ENCODE results near the gene STK33. TPM values are rescaled to one million over a fixed set of nuclear protein-coding genes. Genes with fewer than 3 reads are reported as not detected.

The STK33 gene
- total RNA-seq, 3 donors from 2014 or later = 1.1 to 1.5 (median 1.4) TPM

DNA sequence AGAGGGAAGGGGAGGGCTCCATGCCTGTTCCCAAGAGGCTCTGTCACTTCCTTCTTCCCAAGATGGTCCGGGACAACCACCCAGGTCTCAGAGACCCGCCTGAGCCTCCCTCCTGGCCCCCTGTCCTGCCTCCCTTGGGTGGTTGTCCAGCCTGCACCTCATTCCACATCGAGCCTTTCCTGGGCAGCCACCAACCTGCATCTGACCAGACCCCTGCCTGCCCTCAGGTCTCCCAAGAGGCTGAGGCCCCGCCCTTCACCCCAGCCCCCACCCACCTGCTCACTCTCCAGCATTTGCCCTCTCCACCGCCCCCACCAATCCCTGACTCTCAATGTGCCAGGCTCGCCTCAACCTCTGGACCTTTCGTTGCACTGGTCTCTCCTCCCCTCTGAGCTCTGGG lies 232.8 kb downstream of the STK33 start:
- H3K36me3 Mint-ChIP-seq (ENCODE audit: insufficient read depth) = no peaks in the 10 kb centered on the region
- DNase-seq (no peak), ATAC-seq (no peak)
- no peaks in the 10 kb centered on the region for H3K27me3 Mint-ChIP-seq (ENCODE audit: low read depth)
- H3K4me1 Mint-ChIP-seq (ENCODE audit: low read depth) = no peaks in the 10 kb centered on the region
- no peak overlapping the region for H3K4me3 Mint-ChIP-seq
- no peaks in the 10 kb centered on the region for H3K9me3 Mint-ChIP-seq

DNA sequence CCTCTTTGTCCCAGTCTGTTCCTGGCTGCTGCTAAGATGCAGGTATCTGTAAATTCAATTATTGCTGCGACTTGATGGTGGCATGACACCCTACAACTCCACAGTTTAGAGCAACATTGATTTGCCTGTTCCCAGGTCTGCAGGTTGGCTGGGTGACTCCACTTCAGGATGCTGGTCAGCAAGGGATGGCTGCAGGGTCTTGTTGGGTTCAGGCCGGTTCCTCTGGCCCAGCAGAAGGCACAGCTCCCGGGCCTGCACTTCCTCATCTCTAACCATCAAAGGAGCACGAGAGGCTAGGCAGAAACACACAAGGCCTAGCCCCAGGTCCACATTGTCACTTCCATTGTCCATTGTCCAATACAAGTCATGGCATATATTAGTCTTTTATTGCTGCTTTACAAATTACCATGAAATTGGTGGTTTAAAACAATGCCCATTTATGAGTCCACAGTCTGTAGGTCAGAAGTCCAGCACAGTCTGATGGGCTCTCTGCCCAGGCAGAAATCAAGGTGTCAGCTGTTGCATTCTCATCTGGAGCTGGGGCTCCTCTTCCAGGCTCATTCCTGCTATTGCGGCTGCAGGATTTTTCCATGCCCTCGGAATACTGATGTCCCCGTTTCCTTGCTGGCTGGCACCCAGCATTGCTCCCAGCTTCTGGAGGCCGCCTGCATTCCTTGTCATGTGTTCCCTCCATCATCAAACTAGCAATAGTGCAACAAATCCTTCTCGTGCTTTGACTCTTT lies 233.8 kb downstream of the STK33 start:
- Mint-ChIP-seq H3K9me3 (no peaks in the 10 kb centered on the region), H3K4me1 (ENCODE audit: low read depth) (no peaks in the 10 kb centered on the region), H3K36me3 (ENCODE audit: insufficient read depth) (no peaks in the 10 kb centered on the region), H3K27me3 (ENCODE audit: low read depth) (peaks cover 2% of the 10 kb centered on the region), H3K4me3 (no peak overlapping the region)
- DNase-seq (no peak), ATAC-seq (no peak)

DNA sequence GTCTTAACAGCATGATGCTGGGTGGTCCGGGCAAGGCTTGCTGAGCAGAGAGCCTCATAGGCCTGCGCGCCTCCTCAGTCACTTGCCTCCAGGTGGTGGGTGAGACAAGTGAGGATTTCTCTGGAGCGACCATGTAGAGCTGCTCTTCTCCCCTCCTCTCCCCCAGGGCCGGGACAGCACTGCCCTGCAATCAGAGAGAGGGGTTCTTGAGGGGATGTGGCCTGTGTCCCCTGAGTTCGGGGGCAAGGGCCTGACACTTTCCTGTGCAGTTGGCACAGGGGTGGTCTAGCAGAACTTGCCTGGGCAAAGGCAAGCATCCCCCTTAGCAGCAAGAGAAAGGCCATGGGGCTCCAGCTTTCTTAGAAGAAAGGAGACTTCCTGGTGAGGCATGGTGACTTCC lies 234.5 kb downstream of the STK33 start:
- Mint-ChIP-seq H3K36me3 (ENCODE audit: insufficient read depth) (no peaks in the 10 kb centered on the region), H3K27me3 (ENCODE audit: low read depth) (peaks cover 5% of the 10 kb centered on the region)

DNA sequence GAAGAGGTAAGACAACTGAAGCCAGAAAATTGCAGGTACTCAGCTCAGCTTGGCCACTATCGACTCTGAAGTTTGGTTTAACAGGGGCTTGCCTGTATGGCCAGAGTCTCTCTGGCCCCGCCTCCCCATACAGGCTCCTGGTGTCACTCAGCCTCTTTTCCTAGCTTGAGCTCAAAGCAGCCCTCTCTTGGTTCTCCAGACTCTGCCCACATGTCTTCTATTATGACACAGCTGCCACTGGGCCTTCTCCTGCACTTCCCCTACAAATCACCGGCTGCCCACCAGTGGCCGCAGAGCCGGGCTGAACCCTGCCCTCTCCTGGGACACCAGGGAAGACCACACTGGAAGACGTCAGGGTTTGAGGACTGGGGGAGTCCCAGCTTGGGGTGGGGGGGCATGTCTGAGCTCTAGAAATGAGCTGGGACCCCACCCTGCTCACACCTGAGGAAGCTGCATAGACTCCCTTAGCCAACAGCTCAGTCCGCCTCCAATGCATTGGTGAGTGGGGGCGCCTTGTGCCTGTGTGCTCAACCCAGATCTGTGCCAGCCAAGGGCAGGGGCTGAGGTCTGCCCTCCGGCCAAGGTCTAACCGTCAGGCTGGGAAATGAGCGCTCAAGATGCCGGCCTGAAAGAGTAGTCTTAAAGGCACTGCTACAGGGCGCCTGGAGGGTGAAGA lies 236.0 kb downstream of the STK33 start:
- Mint-ChIP-seq H3K9me3 (no peaks in the 10 kb centered on the region), H3K27me3 (ENCODE audit: low read depth) (peaks cover 10% of the 10 kb centered on the region), H3K4me3 (no peak overlapping the region), H3K4me1 (ENCODE audit: low read depth) (no peaks in the 10 kb centered on the region), H3K36me3 (ENCODE audit: insufficient read depth) (no peaks in the 10 kb centered on the region)
- ATAC-seq (no peak), DNase-seq (no peak)

More for the DNA sequence above, 234.5 kb downstream of the STK33 start:
- H3K4me3 Mint-ChIP-seq = no peak overlapping the region
- H3K9me3 Mint-ChIP-seq = no peaks in the 10 kb centered on the region
- H3K4me1 Mint-ChIP-seq (ENCODE audit: low read depth) = no peaks in the 10 kb centered on the region
- ATAC-seq = no peak
- DNase-seq = no peak

DNA sequence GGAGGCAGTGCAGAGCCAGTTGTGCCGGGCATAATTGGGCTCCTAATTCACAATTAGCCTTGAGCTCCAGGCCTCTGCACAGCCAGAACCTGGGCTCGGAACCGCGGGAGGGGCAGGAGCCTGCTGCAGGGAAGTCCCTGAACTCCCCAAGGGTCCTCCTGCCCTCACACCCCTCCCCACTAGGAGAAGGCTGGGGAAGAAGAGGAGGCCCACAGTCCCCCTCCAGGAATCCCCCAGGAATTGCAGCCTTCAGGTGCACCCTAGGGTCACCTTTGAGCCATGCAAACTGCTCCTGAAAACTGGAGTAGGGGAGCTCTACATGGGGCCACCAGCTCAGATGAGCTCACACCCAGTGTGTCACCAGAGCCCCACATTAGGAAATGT lies 236.5 kb downstream of the STK33 start:
- ATAC-seq = no peak
- Mint-ChIP-seq H3K36me3 (ENCODE audit: insufficient read depth) (no peaks in the 10 kb centered on the region), H3K27me3 (ENCODE audit: low read depth) (peaks cover 10% of the 10 kb centered on the region), H3K9me3 (no peaks in the 10 kb centered on the region), H3K4me3 (no peak overlapping the region), H3K4me1 (ENCODE audit: low read depth) (no peaks in the 10 kb centered on the region)
- no peak for DNase-seq

DNA sequence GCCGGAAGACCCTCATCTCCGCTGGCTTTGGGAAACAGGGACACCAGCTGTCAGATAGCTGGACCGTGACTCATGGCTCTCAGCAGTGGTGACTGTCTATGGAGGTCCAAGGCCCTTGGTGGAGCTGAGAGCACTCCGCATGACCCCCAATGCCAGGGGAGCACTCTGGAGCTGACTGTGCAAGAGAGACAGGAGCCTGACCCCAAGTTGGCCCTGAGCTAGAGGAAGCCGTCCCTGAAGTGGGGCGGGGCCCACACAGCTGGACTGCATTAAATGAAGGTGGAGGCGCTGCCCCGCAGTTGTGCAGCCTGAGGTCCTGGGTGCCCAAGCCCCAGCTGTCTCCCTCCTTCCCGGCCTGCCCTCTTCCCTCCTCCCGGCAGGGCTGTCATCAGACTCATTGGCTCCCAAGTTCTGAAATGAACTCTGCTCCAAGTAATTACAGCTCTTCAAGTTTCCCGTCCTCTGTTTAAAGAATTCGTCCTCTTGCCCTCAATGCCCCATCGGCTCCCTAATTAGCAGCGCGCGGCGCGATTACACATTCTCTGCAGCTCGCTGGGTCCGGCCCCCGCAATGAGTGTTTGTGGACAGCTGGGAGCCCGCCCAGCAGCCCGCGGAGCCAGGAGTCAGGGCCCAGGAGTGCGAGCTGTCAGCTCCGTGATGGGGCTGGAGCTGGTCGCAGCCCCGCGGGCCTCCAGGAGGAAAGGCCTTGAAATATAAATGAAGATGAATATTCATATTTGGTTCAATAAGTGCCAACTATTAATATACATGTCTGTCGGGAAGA lies 237.1 kb downstream of the STK33 start:
- Mint-ChIP-seq H3K9me3 (no peaks in the 10 kb centered on the region), H3K36me3 (ENCODE audit: insufficient read depth) (no peaks in the 10 kb centered on the region), H3K4me3 (no peak overlapping the region), H3K27me3 (ENCODE audit: low read depth) (peaks cover 10% of the 10 kb centered on the region), H3K4me1 (ENCODE audit: low read depth) (no peaks in the 10 kb centered on the region)
- ATAC-seq (no peak), DNase-seq (no peak)

DNA sequence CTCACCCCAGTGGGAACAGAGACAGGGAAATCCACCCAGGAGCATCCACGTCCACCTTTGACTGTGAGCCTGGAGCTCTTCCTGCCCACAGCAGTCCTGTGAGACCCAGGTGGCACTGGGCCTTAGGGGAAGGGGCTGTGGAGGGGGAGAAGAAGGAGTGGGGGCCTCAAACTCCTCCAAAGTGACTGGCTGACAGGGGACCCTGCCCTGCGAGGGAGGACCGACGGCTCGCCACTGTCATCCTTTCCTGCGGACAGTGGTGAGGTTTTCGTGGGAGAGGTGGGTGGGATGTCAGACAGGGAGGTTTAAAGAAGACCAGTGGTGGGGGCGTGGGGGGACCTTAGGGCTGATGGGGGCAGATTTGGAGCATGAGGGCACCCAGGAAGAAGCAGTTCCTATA lies 237.8 kb downstream of the STK33 start:
- no peaks in the 10 kb centered on the region for H3K36me3 Mint-ChIP-seq (ENCODE audit: insufficient read depth)
- H3K9me3 Mint-ChIP-seq = no peaks in the 10 kb centered on the region
- no peaks in the 10 kb centered on the region for H3K4me1 Mint-ChIP-seq (ENCODE audit: low read depth)
- DNase-seq (no peak), ATAC-seq (no peak)
- peaks cover 10% of the 10 kb centered on the region for H3K27me3 Mint-ChIP-seq (ENCODE audit: low read depth)
- H3K4me3 Mint-ChIP-seq = no peak overlapping the region

DNA sequence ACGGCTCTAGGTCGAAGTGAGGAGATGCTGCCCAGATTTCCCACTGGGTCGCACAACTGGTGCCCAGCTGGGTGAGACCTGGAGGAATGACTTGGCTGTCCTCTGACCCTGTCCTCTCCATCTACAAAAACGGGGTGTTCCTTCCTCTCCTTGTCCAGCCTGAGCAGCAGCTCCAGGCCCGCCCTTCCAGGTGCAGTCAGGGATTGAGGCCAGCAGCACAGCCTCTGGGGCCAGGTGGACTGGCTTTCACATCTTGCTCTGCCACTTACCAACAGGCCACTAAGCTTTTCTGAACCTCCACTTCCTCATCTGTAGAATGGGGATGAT lies 238.6 kb downstream of the STK33 start:
- Mint-ChIP-seq H3K4me1 (ENCODE audit: low read depth) (no peaks in the 10 kb centered on the region), H3K4me3 (no peak overlapping the region), H3K9me3 (no peaks in the 10 kb centered on the region), H3K36me3 (ENCODE audit: insufficient read depth) (no peaks in the 10 kb centered on the region), H3K27me3 (ENCODE audit: low read depth) (peaks cover 10% of the 10 kb centered on the region)
- ATAC-seq = no peak
- no peak for DNase-seq

DNA sequence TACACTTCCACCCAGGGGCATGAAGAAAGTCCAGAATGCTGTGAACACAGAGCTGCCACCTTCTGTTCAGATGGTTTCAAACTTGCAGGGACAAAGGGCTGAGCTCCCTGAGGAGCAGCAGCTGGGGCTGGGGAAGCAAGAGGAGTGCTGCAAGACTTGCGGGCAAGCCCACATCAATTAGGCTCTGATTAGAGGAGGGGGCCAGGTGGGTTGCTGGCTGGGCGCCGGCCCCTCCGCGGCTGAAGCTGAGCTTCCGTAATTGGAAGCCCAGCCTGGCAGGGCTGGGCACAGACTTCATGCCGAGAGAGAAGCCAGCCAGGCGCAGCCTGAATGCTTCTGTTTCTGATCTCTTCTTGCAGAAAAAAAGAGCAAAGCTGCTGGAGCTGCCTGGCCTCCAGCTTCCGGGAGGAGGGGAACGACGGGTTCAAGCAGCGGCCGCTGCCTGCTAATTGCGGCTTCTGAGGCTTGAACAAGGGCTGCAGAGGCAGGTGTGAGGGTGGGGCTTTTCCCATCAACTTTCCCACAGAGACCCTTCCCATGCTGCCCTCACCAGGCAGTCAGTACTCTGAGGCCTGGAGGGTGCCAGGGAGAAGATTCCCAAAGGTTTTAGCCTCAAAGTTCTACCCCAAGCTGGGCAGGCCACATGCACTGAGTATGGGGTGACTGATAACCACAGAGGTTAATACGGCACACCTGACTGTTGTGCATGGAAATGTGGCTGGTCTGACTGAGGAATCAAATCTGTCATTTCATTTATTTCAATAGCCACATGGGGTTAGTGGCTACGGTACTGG lies 239.2 kb downstream of the STK33 start:
- no peak overlapping the region for H3K4me3 Mint-ChIP-seq
- H3K36me3 Mint-ChIP-seq (ENCODE audit: insufficient read depth) = no peaks in the 10 kb centered on the region
- no peak for DNase-seq
- no peaks in the 10 kb centered on the region for H3K9me3 Mint-ChIP-seq
- no peak for ATAC-seq
- H3K4me1 Mint-ChIP-seq (ENCODE audit: low read depth) = no peaks in the 10 kb centered on the region
- peaks cover 10% of the 10 kb centered on the region for H3K27me3 Mint-ChIP-seq (ENCODE audit: low read depth)

DNA sequence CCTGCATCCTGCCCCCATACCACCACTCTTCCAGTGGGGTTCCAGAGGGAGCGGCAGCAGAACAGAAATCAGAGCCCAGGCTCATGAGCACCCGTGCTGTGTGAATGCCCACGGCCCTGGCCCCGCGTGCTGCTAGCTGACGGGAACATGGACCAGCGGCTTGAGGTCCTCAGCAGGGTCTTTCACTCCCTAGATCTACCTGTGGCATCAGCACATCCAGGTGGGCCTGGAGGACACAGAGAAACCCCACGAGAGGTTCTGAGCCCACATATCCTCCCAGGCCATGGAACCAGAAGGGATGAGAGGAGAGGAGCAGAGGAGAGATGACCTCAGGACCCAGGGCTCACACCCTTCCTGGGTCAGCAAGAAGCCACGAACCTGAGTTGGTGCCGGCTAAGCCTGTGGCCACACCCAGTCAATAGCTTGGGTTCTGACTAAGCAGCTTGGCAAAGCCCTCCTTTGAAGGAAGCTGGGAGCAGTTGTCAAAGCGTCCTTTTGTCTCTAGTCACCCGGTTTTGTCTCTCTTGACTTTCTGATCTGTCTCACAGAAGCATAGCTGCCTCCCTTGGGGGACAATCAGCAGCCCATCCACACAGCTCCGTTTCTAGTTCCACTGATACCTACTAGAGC lies 241.0 kb downstream of the STK33 start:
- Mint-ChIP-seq H3K27me3 (ENCODE audit: low read depth) (peaks cover 10% of the 10 kb centered on the region), H3K4me1 (ENCODE audit: low read depth) (no peaks in the 10 kb centered on the region), H3K36me3 (ENCODE audit: insufficient read depth) (no peaks in the 10 kb centered on the region), H3K4me3 (no peak overlapping the region), H3K9me3 (no peaks in the 10 kb centered on the region)
- ATAC-seq = no peak
- DNase-seq = no peak

DNA sequence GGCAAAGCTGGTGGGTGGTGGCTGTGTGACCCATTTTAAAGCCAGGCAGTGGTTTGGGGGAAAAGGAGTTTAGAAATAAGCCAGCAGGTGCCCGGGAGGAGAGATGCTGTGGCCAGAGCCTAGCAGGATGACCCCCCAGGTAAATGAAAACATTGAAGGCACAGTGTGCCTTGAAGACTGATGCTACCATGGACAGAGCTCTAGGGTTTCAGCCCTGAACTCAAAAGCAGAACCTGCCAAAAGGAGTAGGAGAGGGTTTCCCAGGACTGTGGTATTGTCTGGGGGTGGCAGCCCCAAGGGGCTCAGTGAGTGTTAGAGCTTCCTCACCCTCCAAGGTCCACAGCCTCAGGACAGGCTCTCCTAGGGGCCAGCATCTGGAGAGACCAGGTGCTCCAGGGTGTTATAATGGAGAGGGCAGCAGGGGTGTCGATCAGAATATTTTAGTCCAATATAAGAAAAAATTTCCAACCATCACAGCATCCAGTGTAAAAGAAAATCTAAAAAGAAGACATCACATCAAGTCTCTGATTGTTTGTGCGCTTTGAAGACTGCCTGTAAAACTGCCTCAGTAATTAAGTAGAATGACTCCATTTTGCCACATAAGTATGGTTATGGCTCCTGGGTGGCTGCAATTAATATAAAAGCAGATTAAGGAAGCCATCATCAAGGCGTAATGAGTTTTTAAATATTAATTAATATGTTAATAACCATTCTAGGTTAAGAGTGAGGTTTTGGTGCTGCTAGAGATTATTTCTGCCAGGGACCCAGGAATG lies 241.7 kb downstream of the STK33 start:
- ATAC-seq (no peak), DNase-seq (no peak)
- Mint-ChIP-seq H3K4me1 (ENCODE audit: low read depth) (no peaks in the 10 kb centered on the region), H3K4me3 (no peak overlapping the region), H3K27me3 (ENCODE audit: low read depth) (peaks cover 10% of the 10 kb centered on the region), H3K36me3 (ENCODE audit: insufficient read depth) (no peaks in the 10 kb centered on the region), H3K9me3 (no peaks in the 10 kb centered on the region)

DNA sequence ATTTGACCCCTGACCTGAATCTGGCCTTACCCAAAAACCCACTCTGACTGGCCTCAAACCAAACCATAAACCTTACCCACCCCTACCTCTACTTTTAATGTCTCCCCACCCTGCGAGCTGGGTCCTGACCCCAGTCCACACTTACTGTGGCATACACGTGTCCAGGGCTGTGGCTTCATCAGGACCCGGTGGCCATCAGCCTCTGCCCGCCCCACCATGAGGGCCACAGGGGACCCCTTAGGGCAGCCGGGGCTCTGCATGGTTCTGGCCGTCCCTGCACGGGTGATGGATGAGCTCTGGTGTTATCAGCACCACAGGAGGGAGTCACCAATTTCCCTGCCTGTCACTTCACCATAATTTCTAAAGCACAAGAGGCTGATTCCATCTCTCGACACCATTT lies 242.8 kb downstream of the STK33 start:
- DNase-seq (no peak), ATAC-seq (no peak)
- no peaks in the 10 kb centered on the region for H3K4me1 Mint-ChIP-seq (ENCODE audit: low read depth)
- H3K9me3 Mint-ChIP-seq = no peaks in the 10 kb centered on the region
- peaks cover 10% of the 10 kb centered on the region for H3K27me3 Mint-ChIP-seq (ENCODE audit: low read depth)
- no peak overlapping the region for H3K4me3 Mint-ChIP-seq
- no peaks in the 10 kb centered on the region for H3K36me3 Mint-ChIP-seq (ENCODE audit: insufficient read depth)

DNA sequence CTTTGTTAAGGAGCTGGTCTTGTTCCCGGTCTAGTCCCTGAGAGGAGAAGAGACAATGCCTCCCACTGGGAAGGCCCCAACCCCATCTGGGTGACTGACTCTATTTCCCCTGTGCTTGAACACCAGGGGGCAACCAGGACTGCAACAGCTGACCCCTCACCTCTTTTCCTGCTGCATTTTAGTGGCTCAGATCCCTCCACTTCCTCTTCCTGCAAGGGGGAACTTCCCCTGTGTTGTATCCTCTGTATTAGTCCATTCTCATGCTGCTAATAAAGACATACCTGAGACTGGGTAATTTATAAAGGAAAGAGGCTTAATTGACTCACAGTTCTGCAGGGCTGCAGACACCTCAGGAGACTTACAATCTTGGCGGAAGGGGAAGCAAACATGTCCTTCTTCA lies 246.1 kb downstream of the STK33 start:
- no peaks in the 10 kb centered on the region for H3K9me3 Mint-ChIP-seq
- H3K36me3 Mint-ChIP-seq (ENCODE audit: insufficient read depth) = no peaks in the 10 kb centered on the region
- peaks cover 4% of the 10 kb centered on the region for H3K27me3 Mint-ChIP-seq (ENCODE audit: low read depth)

More for the DNA sequence above, 246.1 kb downstream of the STK33 start:
- H3K4me3 Mint-ChIP-seq = no peak overlapping the region
- H3K4me1 Mint-ChIP-seq (ENCODE audit: low read depth) = peaks cover 2% of the 10 kb centered on the region
- ATAC-seq (no peak), DNase-seq (no peak)

Measured in activated T-cell treated with anti-CD3 and anti-CD28 coated beads, Interleukin-2, amount 50 U/mL, for 4 hours (primary cell).